22Rv1 (cell line): ENCODE results near the gene CNP.

Source experiments
- CTCF ChIP-seq: fragments of 450-650 bp; IDR thresholded peaks from 2 replicates; pipeline ENCODE4 v1.5.1; 2017; ENCODE audit warnings: mild to moderate bottlenecking
- ZFX ChIP-seq: fragments of 450-650 bp; IDR thresholded peaks from 2 replicates; pipeline ENCODE4 v1.6.1; 2017; ENCODE audit warnings: antibody characterized with exemption, borderline replicate concordance

DNA sequence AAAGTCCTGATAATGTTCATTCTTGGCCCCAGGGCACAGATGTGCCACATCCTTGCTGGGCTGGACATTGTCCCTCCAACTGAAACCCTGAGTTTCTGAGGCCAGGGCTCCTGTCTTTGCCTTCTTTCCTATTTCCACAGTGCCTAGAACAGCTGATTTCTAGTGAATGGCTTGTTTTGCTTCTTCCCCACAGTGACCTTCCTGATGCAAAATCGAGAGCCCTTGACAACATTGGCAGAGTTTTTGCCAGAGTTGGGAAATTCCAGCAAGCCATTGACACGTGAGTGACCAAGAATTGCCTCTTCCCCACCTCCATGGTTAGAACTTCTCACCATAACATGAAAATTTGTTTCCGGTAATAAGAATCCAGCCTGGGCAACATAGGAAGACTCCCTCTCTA, 21.7 kb upstream of the CNP start:
- TF ChIP-seq CTCF (no peak), ZFX (no peak)
